Naive thymus-derived CD8-positive, alpha-beta T cell (primary cell): ENCODE data around the gene PNMA3. TPM values are rescaled to one million over a fixed set of nuclear protein-coding genes. Genes with fewer than 3 reads are reported as not detected.
A peak's percentile ranks its signal among the peaks of the same experiment; 100 is the strongest.
"Not testable (repeated sequence)": the region's sequence is repeated elsewhere in the genome, so short reads cannot be mapped to it uniquely, and the experiment has no call there.

Source experiments
- ATAC-seq, 2 donors: fragments of 150-1000 bp; cut with Tn5 transposase in 1 of 2; sonication (Bioruptor Pico), chemical (Tn5 transposase) in 1 of 2; 1 replicate in 1 of 2; 2 replicates in 1 of 2; pipeline ENCODE4 v1.10.0; 2021; ENCODE audit warnings: mild to moderate bottlenecking in 2 of 2, moderate library complexity in 2 of 2
- POLR2A ChIA-PET: fragments of 350-600 bp; sonication (Branson Sonifier 250); formaldehyde crosslinking; loops from one replicate; lab custom pipeline; 2021; ENCODE audit warnings: antibody characterized with exemption; lab: Charles Lee
- DNase-seq, 10 donors: peaks; one replicate each; pipeline versions ENCODE4 v3.0.0 to v3.0.0-alpha.2; 2020 to 2022
- H3K27ac Mint-ChIP-seq, 10 donors: one replicate each; pipeline ENCODE4 v1.8.0; 2020 to 2022; ENCODE audit warnings: mild to moderate bottlenecking in 10 of 10, mixed read lengths in 10 of 10, moderate library complexity in 4 of 10, inconsistent platforms in 1 of 10
- H3K27me3 Mint-ChIP-seq, 5 donors: one replicate each; pipeline ENCODE4 v1.8.0; 2021 to 2022; ENCODE audit warnings: mixed read lengths in 5 of 5
- H3K36me3 Mint-ChIP-seq, 3 donors: one replicate each; pipeline ENCODE4 v1.8.0; 2020 to 2022; ENCODE audit warnings: mixed read lengths in 3 of 3, mild to moderate bottlenecking in 2 of 3, inconsistent platforms in 1 of 3
- H3K4me1 Mint-ChIP-seq, 4 donors: one replicate each; pipeline ENCODE4 v1.8.0; 2021 to 2022; ENCODE audit warnings: mixed read lengths in 4 of 4
- H3K4me3 Mint-ChIP-seq, 10 donors: one replicate each; pipeline ENCODE4 v1.8.0; 2020 to 2022; ENCODE audit warnings: mild to moderate bottlenecking in 10 of 10, mixed read lengths in 10 of 10, moderate library complexity in 6 of 10, inconsistent platforms in 1 of 10
- H3K9me3 Mint-ChIP-seq, 9 donors: one replicate each; pipeline ENCODE4 v1.8.0; 2020 to 2022; ENCODE audit warnings: mixed read lengths in 9 of 9, mild to moderate bottlenecking in 3 of 9, inconsistent platforms in 1 of 9, moderate library complexity in 1 of 9
- polyA plus RNA-seq, 3 donors: library from polyadenylated mRNA; unstranded; fragments of 300-500 nt; fragmentation: Illumina TruSeq; gene quantifications; one replicate each; pipeline ENCODE4 v1.2.3, GENCODE V29; 2021
- total RNA-seq, 8 experiments: library from RNA in 2 of 8; stranded (reverse) in 2 of 8; gene quantifications; one replicate each; pipeline ENCODE4 v1.2.3 and lab custom pipeline; 2021 to 2026

PNMA3 gene
- total and polyA plus RNA-seq, 5 experiments from 2014 or later: 0.09 to 9.4 (median 0.40) TPM

DNA sequence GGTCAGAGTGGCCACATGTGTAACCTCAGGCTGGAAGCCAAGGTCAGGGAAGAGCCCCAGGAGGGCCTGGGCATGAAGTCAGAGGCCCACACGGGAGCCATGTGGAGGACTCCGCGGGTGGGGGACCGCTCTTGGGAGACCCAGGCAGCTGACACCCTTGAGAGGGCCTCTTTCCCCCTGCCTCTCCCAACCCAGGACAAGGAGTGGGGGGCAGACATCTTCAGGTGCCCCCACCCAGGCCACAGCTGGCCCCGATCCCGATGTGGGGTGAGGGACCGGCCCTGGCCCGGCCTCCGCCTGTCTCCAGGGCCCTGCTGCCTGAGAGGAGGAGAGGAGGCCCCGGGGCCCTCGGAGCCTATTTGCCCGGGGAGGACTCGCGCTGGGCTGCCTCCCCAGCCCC, 19.1 kb downstream of the PNMA3 start:
- H3K27me3 Mint-ChIP-seq: peaks cover 0 to 6% (median 0%) of the 10 kb centered on the region in 5 donors
- ATAC-seq: no peak
- H3K4me1 Mint-ChIP-seq: no peaks in the 10 kb centered on the region
- H3K36me3 Mint-ChIP-seq: no peaks in the 10 kb centered on the region
- no peak overlapping the region for H3K27ac Mint-ChIP-seq
- H3K9me3 Mint-ChIP-seq: no peaks in the 10 kb centered on the region
- DNase-seq: no peak
- no peak overlapping the region for H3K4me3 Mint-ChIP-seq
- POLR2A ChIA-PET: no interaction called here

DNA sequence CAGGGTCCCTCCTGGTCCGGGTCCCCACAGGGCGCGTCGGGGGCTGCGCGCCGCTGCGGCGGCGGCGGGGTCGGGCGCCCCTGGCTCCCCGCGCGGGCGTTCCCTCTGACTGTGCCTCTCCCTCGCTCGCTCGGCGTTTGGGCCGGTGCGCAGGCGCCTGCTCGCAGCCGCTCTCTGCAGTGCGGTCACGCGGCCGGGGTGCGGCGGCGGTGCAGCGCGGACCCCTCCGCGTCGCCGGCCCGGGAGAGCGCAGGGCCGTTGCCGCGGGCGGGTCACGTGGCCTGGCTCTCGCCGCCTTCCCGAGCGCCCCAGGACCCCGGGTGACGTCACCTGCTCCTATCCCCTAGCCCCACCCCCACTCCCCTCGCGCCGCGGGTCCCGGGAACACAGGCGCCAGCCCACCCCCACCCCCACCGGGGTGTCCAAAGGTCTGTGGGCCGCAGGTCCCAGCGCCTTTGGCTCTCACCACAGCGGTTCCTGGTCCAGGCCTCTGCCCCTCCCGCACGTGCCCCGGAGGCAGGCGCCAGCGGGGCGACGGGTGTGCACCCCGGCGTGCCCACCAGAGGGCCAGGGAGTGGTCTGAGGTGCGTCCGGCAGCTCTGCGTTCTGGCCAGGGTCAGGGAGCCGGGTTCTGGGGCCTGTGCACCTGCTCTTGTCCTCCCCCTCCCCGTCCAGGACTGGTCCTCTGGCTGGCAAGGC, 21.3 kb downstream of the PNMA3 start:
- ATAC-seq: peak; percentile 85 to 92
- H3K27me3 Mint-ChIP-seq: not testable (repeated sequence)

DNA sequence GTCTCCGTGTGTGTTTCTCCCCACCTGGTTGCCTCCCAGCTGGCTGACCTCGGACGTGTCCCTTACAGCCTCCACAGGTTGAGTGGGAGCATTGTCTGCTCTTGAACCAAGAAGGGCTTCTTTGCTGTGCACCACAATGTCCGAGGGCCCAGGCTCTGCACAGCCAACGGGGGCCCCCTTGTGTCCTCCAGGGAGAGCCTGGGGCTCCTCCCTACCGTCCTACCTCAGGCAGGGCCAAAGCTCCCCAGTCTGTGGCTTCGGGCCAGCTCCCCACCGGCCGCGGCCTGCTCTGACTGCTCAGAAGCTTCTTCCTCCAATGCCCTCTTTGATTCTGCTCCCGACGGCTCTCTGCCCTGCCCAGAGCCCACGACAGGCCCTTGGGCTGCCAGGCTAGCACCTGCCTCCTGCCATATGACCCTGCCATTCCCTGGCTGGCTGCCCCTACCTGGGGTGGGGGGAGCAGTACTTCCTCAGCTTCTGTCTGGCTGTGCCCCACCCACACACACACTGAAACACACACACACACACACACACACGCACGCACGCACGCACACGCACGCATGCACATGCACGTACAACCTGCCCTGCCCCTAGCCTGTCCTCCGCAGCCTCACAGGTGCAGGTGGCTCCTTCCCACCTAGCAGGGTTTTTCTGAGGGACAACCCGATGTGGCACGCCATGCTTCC, 27.1 kb downstream of the PNMA3 start:
- H3K4me3 Mint-ChIP-seq, H3K9me3 Mint-ChIP-seq, H3K4me1 Mint-ChIP-seq, H3K27me3 Mint-ChIP-seq, ATAC-seq, DNase-seq, POLR2A ChIA-PET, H3K36me3 Mint-ChIP-seq, H3K27ac Mint-ChIP-seq: not testable (repeated sequence)

More for the DNA sequence above, 21.3 kb downstream of the PNMA3 start:
- H3K36me3 Mint-ChIP-seq, H3K9me3 Mint-ChIP-seq, H3K4me1 Mint-ChIP-seq, H3K4me3 Mint-ChIP-seq, H3K27ac Mint-ChIP-seq, POLR2A ChIA-PET, DNase-seq: not testable (repeated sequence)

DNA sequence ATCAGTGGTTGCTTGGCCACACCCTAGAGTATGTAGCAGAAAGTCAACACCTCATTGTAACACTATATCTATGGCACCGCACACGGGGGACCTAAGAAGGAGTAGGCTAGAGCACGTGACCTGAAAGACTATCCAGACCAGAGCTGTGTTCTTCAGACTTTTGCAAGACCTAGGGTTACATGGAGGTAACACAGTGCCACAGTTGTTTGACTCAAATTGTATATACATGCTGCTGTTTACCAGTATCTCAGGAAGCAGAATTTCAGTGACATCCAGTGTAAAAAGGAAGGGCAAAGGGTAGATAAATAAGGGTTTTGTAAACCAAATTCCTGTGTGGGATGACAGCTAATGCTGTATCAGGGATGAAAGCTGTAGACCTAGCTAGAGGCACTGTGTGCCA, 46.1 kb downstream of the PNMA3 start:
- no peak for DNase-seq
- Mint-ChIP-seq H3K36me3 (peaks cover 0 to 11% (median 6%) of the 10 kb centered on the region in 3 donors), H3K4me1 (peaks cover 5 to 13% (median 7%) of the 10 kb centered on the region in 4 donors), H3K27ac (no peak overlapping the region), H3K4me3 (no peak overlapping the region), H3K9me3 (peaks cover 0 to 43% (median 12%) of the 10 kb centered on the region in 9 donors), H3K27me3 (no peaks in the 10 kb centered on the region)
- no peak for ATAC-seq
- POLR2A ChIA-PET: no interaction called here

DNA sequence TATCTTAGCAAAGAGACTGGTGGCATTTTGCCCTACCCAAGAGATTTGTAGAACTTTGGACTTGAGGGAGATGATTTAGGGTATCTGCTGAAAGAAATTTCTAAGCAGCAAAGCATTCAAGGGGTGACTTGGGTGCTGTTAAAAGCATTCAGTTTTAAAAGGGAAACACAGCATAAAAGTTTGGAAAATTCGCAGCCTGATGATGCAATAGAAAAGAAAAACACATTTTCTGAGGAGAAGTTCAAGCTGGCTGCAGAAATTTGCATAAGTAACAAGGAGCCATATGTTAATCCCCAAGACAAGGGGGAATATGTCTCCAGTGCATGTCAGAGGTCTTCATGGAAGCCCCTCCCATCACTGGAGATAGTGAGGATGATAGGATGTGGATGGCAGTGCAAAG, 48.7 kb downstream of the PNMA3 start:
- H3K27ac Mint-ChIP-seq: peak overlapping the region in 2 of 10 donors; percentile 73 to 93
- H3K4me3 Mint-ChIP-seq, ATAC-seq, DNase-seq, POLR2A ChIA-PET, H3K27me3 Mint-ChIP-seq: not testable (repeated sequence)
- H3K36me3 Mint-ChIP-seq: peaks cover 0 to 11% (median 6%) of the 10 kb centered on the region in 3 donors
- peaks cover 5 to 13% (median 7%) of the 10 kb centered on the region in 4 donors for H3K4me1 Mint-ChIP-seq
- H3K9me3 Mint-ChIP-seq: peaks cover 0 to 43% (median 12%) of the 10 kb centered on the region in 9 donors

DNA sequence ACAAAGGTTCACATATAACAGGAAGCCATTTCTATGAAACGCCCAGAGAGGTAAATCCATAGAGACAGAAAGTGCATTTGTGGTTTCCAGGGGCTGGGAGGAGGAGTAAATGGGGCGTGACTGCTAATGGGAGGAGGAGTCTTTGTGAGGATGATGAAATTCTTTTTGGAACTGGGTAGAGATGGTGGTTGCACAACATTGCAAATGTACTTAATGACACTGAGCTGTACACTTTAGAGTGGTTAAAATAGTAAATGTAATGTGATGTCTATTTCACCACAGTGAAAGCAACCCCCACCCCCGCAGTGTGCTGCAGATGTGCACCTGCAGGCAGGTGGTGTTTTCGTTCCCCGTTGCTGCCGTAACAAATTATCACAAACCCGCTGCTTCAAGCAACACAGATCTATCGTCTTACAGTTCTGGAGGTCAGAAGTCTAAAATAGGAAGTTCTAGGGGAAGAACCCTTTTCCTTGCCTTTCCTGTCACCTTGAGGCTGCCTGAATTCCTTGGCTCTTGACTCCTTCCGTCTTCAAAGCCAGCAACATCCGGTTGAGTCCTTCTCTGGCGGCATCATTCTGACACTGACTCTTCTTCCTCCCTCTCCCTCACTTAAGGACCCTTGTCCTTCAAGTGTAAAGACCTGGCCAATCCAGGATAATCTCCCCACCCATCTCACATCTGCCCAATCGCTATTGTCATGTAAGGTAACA, 50.0 kb downstream of the PNMA3 start:
- Mint-ChIP-seq H3K4me3 (peak overlapping the region in 5 of 10 donors; percentile 0 to 60 (median 41)), H3K4me1 (peaks cover 5 to 13% (median 7%) of the 10 kb centered on the region in 4 donors), H3K9me3 (peaks cover 0 to 39% (median 12%) of the 10 kb centered on the region in 9 donors), H3K27ac (peak overlapping the region in 8 of 10 donors; percentile 39 to 93 (median 60)), H3K36me3 (peaks cover 0 to 10% (median 6%) of the 10 kb centered on the region in 3 donors)
- DNase-seq, H3K27me3 Mint-ChIP-seq, POLR2A ChIA-PET: not testable (repeated sequence)
- ATAC-seq: peak; percentile 56 to 66

Other genes starting within 250 kb of the PNMA3 start
- gene CETN2, start 225.7 kb upstream of the PNMA3 start, total RNA-seq: 1 to 10 TPM; 6.3 to 7.3 TPM
- 10 to 100 TPM; 23.3 to 30.8 (median 27.7) TPM for gene CETN2, start 225.7 kb upstream of the PNMA3 start, polyA plus RNA-seq
- 1 to 10 TPM; 6.8 to 7.6 TPM for gene NSDHL, start 225.4 kb upstream of the PNMA3 start, total RNA-seq
- 10 to 100 TPM; 10.5 to 13.0 (median 12.7) TPM for gene NSDHL, start 225.4 kb upstream of the PNMA3 start, polyA plus RNA-seq
- 1 to 10 TPM; 2.6 to 2.7 TPM for gene ZNF185, start 158.4 kb upstream of the PNMA3 start, total RNA-seq
- 1 to 10 TPM; 1.8 to 2.8 (median 2.6) TPM for gene ZNF185, start 158.4 kb upstream of the PNMA3 start, polyA plus RNA-seq
- not detected for gene PNMA5, start 62.4 kb upstream of the PNMA3 start, total RNA-seq
- not detected for gene PNMA5, start 62.4 kb upstream of the PNMA3 start, polyA plus RNA-seq
- under 1 TPM; 0.55 to 0.75 TPM for gene PNMA6A, start 16.0 kb downstream of the PNMA3 start, total RNA-seq
- gene PNMA6A, start 16.0 kb downstream of the PNMA3 start, polyA plus RNA-seq: not detected
- gene MAGEA1, start 122.8 kb downstream of the PNMA3 start, total RNA-seq: not detected
- not detected for gene MAGEA1, start 122.8 kb downstream of the PNMA3 start, polyA plus RNA-seq